ENCODE data around the gene KIAA1614.

DNA sequence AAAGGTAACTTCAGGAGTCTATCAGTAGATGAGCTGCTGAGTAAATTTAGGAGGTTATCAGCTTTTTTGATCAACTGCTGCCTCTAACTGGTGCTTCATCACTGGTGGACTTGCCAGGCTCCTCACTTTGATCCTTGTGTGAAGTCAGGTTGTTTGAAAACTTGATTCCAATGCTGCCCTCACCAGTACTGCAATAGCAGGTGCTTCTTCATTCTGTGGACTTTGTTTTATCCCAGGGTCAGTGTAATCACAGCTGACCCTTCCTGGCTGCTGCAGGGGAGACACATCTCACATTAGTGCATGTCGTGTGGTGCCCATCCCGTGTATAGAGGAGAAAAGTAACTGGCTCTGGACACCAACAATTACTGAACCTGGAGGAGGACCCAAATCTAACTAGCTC is 20.0 kb upstream of the KIAA1614 start:
- TF ChIP-seq POLR2A (IDR thresholded peaks at IDR 0.05), result no peak
- TF ChIP-seq, protein P1, sequence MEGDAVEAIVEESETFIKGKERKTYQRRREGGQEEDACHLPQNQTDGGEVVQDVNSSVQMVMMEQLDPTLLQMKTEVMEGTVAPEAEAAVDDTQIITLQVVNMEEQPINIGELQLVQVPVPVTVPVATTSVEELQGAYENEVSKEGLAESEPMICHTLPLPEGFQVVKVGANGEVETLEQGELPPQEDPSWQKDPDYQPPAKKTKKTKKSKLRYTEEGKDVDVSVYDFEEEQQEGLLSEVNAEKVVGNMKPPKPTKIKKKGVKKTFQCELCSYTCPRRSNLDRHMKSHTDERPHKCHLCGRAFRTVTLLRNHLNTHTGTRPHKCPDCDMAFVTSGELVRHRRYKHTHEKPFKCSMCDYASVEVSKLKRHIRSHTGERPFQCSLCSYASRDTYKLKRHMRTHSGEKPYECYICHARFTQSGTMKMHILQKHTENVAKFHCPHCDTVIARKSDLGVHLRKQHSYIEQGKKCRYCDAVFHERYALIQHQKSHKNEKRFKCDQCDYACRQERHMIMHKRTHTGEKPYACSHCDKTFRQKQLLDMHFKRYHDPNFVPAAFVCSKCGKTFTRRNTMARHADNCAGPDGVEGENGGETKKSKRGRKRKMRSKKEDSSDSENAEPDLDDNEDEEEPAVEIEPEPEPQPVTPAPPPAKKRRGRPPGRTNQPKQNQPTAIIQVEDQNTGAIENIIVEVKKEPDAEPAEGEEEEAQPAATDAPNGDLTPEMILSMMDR (IDR thresholded peaks at IDR 0.05), result no peak
